Right kidney (tissue), 9 donors: Measurements from ENCODE around the gene ESRRB.

Experiments
- DNase-seq: peaks from one replicate; pipeline ENCODE4 v3.0.0-alpha.2; 2016
- long read RNA-seq, 8 donors: transcript quantifications; one replicate each; lab custom pipeline, GENCODE V29; 2026

Gene ESRRB
- long read RNA-seq, donor 1, partial matches to known transcripts = 0 of 5 reads
- long read RNA-seq, donor 1, other reads (novel, unspliced or antisense) = 0 of 5 reads
- long read RNA-seq, donor 2, partial matches to known transcripts = 0 of 3 reads
- long read RNA-seq, donor 2, other reads (novel, unspliced or antisense) = 0 of 3 reads
- long read RNA-seq, donor 3, partial matches to known transcripts = 0 of 2 reads
- long read RNA-seq, donor 3, other reads (novel, unspliced or antisense) = 0 of 2 reads
- long read RNA-seq, donor 4, transcript ESRRB-207 (1 exons, 2,190 nt) = major isoform, 7 of 9 reads
- long read RNA-seq, donor 4, partial matches to known transcripts = 0 of 9 reads
- long read RNA-seq, donor 4, other reads (novel, unspliced or antisense) = 0 of 9 reads
- long read RNA-seq, donor 5, partial matches to known transcripts = 0 of 1 reads
- long read RNA-seq, donor 5, other reads (novel, unspliced or antisense) = 0 of 1 reads
- long read RNA-seq, donor 6, transcript ESRRB-207 (1 exons, 2,190 nt) = major isoform, 9 of 9 reads
- long read RNA-seq, donor 6, partial matches to known transcripts = 0 of 9 reads
- long read RNA-seq, donor 6, other reads (novel, unspliced or antisense) = 0 of 9 reads
- long read RNA-seq, donor 7 = 0 reads
- long read RNA-seq, donor 8, transcript ESRRB-207 (1 exons, 2,190 nt) = major isoform, 5 of 7 reads
- long read RNA-seq, donor 8, partial matches to known transcripts = 0 of 7 reads
- long read RNA-seq, donor 8, other reads (novel, unspliced or antisense) = 0 of 7 reads

DNA sequence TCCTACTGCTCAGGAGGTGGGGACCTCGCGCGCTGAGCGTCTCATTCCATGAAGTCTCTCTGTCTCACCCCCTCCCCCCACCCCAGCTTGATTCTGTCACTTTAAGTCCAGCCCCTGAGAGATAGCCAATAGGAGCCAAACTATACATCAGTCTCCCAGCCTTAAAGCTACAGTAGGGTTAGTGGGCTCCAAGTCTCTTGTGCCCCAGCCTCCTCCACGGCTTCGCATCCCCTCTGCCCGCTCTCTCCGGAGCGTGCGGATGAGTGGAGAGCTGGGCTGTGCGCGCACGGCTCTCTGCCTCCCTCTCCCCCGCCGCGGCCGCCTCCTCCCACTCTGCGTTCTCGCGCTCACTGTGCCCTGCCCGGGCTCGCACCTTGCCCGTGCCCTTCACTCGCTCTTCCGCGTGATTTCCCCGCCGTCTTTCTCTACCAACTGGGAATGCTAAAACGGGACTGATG lies at the start of gene ESRRB:
ESRRB (plus strand) TSS at position 191 of the 458 bp plus-strand sequence; CDS start at position 456, 265 bp downstream.
- peak; percentile 66 for DNase-seq

DNA sequence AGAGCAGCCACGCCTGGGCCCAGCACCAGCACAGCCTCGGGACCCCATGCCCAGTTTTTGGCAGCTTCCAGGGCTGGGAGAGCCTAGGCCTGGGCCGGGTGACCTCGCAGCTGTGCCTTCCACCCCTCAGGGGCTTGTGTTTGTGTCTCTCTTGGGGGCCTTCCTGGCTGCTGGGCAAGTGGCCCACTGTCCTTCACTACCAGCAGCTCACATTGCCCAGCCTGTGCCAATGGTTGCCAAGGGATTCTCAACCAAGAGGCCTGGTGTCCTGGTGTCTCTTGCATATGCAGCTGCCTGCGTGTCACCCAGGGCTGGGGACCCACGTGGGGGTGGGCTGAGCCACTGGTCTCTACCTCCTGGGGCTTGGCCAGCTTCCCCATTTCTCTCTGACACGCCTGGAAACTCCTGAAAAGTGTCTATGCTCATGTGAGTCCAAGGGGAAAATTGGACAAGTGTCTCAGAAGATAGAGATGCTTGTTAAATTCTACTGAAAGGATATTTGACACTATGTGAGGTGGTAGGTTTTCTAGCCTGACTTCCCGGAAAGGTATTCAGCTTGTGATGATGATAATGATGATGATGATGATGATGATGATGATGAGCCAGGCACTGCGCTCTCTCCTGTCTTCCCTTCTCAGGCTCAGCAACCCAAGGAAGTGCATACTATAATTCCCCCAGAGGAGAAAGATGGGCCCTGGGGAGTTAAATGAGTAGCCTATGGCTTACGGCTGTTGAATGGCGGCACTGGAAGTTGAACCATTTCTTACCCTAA lies 48.8 kb upstream of the ESRRB start:
- no peak for DNase-seq

DNA sequence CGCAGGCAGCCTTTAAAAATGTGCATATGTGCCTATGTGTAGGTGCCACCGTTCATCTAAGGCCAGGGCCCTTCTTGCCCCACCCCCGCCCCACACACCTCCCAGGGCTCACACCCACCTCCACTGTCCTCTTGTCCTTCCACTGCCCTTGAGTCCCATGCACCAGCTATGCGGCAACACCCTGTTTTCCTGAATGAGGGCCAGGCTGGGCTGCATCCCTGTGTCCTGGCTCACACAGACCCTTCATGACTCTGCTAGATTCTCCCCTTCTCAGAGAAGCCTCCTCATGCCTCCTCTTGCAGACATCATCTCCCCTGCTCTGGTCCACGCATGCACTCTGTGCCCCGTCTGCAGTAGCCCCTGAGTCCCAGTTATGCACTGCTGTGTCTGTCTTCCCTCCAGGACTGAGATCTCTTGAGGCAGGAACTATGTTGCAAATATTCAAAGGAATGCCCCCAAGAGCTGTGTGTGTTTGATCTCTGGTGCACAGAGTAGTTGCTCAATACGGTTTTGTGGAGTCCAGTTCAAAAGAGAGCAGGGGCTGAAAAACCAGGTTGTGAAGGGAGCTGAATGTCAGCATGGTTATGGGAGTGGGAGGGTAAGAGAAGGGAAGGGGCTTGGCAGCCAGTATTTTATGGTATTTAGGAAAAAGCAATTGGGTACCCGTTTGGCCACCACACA lies 47.3 kb upstream of the ESRRB start:
- DNase-seq = no peak

DNA sequence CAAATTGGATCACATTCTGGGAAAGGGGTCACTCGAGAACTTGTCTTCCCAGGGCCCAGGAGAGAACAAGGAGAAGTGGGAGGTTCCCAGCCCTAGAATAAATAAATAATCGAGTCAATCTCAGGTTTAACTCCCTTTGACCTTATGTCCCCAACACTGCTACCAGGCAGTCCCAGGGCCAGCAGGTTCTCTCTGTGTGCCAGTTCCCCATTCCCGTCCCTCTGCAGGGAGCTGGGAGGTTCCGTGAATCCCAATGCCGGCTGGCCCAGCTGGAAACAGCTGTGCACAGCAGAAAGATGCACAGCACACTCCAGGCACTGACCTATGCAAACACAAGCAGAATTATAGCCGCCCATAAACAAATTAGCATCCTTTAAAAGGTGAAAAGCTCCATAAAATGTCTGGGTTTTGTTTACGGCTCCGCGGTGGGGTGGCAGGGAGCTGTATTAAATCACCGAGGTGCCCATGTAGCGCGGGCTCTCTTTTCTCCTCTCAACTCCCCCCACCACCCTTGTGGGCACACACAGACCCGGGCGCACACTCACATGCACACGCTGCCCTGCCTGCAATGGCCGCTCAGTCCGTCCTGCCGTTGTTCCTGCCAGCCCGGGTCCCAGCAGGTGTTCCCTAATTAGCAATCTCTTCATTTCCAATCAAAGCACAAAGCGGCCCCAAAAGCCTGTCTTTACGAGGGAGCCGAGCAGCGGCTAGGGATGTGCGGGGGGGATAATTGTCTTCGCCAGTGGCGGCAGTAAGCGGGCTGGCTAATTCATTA lies 46.6 kb upstream of the ESRRB start:
- DNase-seq = no peak

DNA sequence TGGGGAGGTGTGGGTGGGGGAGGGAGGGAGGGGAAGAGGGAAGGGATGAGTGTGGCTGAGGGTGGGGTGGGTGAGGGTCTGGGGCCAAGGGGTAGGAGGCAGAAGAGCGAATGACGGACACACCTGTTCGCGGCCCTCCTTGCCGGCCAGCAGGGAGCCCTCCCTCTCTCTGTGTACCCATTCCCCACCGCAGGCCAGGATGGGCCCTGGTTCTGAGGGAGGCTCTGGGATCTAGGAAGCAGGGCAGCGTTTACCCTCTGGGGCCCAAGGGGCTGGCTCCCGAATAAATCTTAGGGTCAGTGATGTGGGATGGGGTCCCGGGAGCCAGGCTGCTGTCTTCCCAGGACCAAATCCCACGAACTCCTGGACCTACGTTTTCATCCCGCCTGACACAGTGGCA lies 46.0 kb upstream of the ESRRB start:
- DNase-seq = no peak

DNA sequence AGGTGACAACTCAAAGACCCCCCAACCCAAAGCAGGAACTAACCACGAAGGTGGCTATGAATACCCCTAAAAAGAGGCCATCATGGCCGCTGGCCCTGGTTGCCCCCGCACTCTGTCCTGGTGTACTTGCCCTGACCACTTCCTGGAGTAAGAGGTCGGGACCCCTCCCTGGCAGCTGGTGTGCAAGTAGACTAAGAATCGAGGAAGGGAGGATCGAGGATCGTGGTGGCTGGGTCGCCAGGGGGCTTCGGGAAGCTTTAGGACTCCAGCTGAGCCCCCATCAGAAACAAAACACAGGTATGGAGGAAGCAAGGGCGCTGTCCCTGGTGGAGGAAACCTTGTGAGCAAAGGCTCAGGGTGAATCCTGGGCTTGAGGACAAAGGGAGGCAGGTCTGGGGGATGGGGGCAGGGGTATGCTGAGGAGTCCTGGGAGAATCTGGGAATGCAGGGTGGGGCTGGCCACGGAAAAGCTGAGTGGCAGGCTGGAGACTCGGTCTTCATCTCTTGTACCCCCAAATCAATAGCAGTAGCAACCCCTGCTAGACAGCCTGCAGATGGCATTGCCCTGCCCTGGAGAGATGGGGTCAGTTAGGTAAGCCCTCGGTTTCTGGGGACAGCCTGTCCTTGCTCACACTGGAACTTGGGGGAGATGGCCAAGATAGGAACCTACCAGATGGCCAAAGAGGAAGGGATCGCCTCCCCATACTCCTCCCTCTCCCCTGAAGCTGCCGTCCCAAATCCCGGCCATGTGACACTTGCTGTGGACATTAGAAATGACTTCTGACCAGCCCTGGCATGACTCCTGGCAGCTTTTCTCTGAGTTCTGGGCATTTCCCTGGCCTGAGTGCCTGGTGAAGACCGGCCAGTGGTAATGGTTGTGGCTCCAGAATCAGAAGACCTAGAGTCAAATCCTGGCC lies 45.3 kb upstream of the ESRRB start:
- no peak for DNase-seq

DNA sequence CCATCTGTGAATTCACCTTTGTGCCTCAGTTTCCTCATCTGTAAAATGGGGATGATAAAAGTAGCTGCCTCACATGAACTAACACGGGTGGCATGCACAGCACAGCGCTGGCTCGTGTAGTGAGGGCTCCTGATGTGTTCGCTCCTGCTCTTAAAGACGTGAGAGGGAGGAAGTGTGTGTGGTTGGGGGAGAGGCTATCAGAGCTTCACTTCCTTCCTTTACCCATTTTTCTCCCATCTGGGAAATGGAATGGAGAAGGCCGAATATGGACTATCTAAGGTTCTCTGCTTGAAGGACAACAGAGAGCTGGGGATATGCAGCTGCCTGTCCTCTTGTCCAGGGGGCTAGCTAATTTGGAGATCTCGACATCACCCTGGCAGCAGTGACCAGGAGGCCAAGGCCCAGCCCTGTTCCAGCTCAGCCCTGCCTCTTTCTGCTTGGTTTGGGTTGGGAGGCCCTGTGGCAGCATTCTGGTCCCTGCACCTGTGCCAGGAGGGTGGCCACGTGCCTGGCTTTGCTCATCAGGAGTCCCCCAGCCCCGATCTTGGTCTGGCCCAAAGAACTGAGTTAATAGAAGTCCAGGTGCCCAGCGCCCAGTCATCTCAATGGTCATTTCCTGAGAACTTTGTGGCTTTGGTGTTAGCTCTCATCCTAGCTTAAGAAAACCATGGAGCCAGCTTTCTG lies 44.5 kb upstream of the ESRRB start:
- DNase-seq = no peak

DNA sequence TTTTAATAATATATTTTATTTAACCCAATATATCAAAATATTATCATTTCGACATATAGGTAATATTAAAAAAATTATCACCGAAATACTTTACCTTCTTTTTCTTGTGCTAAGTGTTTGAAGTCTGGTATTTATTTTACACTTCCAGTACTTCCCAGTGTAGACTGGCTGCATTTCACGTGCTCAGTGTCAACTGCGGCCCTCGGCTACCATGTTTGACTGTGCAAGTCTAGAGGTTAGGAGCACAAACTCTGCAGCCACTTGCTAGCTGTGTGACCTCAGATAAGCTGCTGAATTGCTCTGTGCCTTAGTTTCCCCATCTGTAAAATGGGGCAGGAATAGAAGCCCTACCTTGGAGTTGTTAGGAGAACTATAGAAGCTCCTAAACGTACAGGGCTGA lies 42.3 kb upstream of the ESRRB start:
- DNase-seq = no peak

DNA sequence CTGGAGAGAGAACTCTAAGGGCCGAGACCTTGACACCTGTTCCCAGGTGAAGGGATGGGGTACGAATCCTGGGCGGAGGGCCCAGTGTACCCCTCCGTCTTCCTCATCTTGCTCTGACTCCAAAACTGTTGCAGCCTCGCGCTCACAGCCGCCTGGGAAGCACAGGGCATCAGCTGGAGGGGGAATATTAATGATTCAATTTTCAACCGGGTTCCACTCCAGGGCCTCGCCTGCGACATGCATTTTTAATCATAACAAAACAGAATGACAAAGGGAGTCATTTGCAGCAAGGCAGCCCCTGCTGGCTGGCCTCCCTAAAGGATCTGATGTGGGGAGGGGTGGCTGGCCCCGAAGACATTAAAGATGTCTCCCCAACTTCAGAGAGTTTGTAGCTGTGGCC lies 41.6 kb upstream of the ESRRB start:
- no peak for DNase-seq

DNA sequence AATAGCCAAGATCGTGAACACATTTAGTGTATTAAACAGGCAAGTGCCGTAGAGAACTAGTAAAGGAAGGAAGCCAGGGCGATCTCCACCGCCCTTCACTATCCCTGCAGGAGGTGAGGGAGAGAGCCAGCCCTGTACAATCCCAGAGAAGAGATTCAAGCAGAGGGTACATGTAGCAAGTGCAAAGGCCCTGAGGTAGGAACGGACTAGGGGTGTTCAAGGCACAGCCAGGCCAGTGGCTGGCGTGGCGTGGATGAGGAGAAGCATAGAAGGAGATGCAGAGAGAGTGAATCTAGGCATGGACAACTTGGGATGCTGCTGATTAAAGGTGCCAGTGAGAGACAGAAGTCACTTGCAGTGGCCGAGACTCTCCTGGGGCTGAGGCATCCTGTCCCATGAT lies 39.1 kb upstream of the ESRRB start:
- DNase-seq = no peak

DNA sequence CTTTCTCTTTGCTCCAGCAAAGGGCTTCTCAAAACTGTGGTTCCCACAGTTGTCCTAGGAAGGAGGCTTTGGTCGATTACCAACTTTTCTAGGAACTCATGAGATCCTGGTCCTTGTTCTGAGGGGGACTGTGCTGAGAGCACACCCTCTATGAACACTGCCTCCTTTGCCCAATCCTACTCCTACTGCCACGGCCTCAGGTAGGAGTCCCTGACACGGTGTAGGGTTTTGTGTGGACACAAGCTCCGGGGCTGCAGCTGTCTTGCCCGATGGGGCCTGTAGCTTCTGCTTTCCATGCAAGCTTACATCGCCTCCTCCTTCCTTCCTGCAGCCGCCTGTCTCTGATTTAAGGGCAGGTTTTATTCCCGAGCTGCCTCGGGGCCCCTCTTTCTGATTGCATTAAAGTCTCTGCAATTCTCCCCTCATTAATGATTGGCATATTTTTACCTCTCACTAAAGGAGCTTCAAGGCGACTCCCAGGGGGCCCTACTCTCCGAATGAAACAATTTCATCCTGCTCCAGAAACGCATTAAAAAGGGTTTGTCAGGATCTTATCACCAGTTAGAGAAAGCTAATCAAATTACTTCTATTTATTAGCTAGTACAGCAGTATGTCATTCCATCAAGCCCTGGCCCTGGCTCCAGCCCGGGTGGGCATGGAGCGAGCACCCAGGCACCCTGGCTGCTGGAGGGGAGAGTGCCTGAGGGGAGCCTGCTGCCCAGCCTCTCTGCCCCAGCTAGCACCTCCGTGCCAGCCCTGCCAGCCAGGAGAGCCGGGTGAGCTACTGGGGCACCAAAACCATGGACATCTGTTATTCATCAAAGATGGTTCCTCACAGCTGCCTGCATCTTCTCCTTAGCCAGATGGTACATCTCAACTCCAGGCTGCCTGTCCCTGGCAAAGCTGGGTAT lies 38.0 kb upstream of the ESRRB start:
- no peak for DNase-seq

DNA sequence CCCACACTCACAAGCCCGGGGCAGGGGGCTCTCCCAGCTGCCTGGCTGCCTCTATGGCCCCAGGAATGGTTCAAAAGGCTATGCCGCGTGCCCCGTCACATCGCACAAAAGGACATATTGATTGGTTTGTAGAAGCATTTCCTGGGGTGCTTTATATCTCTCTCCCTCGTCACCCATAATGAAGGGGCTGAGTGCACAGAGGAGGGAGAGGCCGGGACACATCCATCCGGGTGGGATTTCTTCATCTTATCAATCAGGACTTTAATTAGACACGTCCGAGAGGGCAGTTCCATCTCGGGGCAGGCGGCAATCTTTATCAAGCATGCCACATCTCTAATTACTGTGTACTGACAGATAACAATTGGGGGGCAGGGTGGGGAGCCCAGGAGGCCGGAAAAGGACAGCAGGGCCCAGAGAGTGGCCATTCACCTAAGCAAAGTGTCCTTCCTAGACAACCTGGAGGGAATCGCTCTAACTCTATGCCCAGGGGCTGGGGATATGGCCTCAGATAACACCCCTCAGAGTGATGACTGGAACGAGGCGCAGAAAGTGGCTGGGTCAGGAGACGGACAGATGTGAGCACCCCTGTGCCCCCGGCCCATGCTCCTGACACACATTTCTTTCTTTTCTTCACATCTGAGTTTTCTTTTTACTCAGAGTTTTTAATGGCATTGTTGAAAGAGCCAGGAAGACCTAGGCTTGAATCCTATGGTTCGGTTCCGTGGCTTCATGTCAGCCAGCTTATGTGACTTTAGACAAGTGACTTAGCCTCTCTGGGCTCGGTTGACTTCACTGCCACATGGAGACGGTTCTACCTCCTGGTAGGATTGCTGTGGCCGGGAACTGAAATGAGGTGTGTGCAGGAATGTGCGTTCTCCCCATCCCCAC lies 36.0 kb upstream of the ESRRB start:
- DNase-seq = no peak

DNA sequence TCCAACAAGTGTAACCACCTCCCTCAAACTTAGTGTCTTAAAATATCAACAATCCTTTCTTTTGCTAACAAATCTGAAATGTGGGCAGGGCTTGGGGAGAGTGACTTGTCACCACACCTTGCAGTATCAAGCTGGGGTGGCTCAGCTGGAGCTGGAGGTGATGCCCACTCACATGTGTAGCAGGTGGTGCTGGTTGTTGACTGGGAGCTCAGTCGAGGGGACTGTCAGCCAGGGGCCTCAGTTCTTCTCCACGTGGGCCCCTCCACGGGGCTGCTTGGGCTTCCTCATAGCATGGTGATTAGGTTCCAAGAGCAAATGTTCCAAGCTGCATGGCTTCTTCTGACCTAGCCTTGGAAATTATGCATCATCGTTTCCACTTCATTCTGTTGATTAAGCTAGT lies 32.6 kb upstream of the ESRRB start:
- DNase-seq = no peak

DNA sequence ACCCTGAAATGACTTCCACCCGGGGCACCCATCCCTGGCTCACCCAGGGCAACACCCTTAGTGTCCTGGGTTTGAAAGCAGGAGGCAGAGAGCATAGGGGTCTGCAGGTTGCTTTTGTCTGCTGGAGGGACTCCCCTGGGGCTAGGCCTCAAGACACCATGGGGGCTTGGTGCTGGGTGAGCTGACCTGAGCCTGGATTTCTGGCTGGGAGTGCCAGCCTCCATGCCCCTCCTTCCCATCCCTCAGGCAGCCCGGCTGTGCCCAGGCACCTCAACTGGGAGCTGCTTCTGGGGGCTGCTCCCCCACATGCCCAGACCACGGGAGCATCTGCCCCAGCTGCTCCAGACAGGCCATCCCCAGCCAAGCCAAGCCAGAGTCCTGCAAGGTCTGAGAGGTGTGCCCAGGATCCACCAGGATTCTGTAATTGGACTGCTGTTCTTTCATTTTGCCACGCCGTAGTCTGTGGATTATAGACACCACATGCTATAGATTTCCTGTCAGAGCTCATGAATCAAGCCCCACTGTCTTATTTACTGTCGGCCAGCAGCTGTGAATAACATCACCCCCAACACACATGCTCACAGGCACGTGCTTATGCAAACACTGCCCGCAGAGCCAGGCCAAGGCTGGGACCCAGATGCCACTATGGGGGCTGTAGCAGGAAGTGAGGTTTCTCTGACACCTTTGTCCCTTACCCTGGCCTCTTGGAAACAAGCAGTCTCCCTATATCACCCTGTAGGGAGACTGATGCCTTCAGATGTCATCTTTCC lies 29.4 kb upstream of the ESRRB start:
- no peak for DNase-seq

DNA sequence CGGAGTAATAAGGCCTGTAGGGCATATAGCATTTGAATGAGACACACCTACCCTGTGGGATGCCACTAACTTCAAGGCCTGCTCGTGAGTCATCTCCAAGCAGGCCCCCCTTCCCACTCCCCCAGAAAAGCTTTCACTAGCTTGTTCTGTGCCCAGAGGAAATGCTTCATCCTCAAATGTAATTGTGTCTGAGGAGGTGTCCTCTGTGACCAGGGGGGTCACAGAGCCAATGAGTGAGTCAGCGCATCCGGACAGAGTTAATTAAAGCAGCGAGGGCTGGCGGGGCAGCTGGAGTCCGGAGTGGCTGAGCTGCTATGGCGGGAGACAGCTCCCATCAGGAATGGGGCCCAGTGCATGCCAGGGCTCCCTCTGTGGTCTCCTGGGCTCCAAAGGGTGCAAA lies 27.0 kb upstream of the ESRRB start:
- DNase-seq = no peak

DNA sequence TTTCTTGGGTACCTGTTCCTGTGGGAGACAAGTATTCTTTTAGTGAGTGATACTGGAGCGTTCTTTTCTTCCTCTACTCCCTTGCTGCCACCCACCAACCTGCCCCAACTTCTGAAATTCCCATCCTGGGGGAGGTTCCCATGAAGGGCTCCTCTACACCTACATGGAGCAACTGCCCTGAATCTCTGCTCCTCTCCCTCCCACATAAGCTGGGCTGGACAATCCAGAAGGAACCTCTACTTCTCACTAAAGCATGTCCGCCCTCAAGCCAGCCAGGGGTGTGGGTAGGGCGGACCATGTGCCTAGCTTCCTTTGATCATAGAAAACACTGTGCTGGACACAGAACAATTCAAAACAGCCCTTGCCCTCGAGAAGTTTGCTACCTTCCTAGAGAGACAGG lies 25.9 kb upstream of the ESRRB start:
- DNase-seq = no peak

DNA sequence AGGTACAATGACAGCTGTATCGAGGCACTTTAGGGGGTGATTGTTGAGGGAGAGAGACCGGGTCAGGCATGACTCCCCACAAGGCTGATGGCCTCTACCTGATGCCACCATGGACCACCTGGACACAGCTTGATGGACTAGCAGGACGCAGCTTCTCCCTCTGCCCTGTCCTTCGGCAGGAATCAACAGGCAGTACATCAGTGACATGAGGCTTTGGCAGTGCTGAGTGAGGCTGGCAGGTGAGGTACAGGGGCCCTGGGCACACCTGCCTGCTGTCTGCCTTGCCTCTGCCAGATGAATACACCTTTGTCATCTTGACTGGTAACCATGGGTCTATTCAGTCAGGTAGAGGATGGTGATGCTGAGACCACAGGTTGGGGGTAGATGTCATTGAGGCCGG lies 25.3 kb upstream of the ESRRB start:
- DNase-seq = no peak
